LNCAP (cell line): Measurements from ENCODE around the gene HTR4.

ENCODE experiments used
- TF ChIP-seq, protein P1 (sequence below): fragments of 450-650 bp; IDR thresholded peaks from 2 replicates; pipeline ENCODE4 v1.5.1; 2017; ENCODE audit warnings: mild to moderate bottlenecking

HTR4 gene

GRCh38 chr5:148635321-148636083, 18.8 kb downstream of the HTR4 start:
- TF ChIP-seq, protein P1, sequence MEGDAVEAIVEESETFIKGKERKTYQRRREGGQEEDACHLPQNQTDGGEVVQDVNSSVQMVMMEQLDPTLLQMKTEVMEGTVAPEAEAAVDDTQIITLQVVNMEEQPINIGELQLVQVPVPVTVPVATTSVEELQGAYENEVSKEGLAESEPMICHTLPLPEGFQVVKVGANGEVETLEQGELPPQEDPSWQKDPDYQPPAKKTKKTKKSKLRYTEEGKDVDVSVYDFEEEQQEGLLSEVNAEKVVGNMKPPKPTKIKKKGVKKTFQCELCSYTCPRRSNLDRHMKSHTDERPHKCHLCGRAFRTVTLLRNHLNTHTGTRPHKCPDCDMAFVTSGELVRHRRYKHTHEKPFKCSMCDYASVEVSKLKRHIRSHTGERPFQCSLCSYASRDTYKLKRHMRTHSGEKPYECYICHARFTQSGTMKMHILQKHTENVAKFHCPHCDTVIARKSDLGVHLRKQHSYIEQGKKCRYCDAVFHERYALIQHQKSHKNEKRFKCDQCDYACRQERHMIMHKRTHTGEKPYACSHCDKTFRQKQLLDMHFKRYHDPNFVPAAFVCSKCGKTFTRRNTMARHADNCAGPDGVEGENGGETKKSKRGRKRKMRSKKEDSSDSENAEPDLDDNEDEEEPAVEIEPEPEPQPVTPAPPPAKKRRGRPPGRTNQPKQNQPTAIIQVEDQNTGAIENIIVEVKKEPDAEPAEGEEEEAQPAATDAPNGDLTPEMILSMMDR, result no peak

- TF ChIP-seq, protein P1, result no peak
Observed at GRCh38 chr5:148633067-148633377, 21.3 kb downstream of the HTR4 start.

DNA sequence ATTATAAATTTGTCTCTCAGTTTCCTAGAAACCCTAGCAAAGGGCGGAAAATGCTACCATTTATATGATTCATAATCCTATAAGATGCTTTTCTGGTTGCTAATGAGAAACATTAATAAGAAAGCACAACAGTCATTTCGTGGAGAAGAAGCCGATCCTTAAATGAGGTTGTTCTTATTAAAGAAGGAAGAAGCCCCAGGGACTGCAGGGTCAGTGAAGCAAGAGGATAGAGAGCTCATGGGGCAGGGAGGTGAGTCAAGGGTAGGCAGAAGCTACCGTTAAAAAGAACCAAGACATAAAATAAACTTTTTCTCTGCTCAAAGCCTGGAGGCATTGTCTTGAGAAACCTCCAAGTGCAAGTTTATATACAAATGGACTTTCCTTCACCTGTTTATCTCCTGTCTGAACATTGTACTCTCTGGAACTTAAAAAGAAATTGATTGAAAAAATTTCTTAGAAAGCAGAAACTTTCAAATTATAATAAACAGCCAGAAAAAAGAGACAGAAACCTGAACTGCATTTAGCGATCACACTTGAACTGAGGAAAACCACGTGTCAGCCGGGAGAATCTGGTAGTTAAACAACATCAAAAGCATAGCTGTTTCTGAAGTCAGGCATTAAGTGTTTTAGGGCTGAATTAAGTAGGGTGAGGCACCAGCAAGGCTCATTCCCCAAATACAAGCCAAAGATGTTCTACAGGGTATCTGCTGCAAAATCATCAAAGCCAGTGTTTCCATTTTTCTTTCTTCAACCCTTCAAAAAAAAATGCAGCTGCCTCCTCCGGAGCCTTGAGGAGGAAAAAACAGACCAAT, 21.9 kb downstream of the HTR4 start:
- TF ChIP-seq, protein P1, result no peak

- TF ChIP-seq, protein P1, result no peak
Observed at GRCh38 chr5:148626986-148627385, 27.3 kb downstream of the HTR4 start.

DNA sequence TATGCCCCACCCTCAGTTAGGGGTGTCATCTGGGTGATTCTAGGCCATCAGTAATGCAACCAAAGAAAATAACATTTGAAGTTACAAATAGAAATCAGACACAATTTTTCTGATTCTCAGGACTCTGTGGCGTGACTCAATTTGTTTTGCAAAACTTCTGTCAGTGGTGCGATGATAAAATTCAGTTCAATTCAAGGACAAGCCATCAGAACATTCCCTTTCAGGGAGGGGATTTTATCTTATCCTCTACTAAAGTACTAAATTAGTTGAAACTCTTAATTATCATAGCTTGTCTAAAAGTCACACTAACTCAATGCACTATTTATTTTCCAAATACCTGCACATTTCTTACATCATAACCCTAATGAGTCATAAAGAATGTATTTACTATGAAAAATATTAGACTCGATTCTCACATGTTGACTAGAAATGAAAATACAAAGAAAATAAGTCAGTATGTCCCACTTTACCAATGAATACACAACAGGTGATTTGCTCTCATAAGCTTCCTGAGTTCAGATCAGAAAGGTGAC, 28.2 kb downstream of the HTR4 start:
- TF ChIP-seq, protein P1, result no peak

GRCh38 chr5:148625250-148625649, 29.1 kb downstream of the HTR4 start:
- TF ChIP-seq, protein P1, result no peak

- TF ChIP-seq, protein P1, result no peak
Observed at GRCh38 chr5:148623741-148624140, 30.6 kb downstream of the HTR4 start.
